ENCODE measurements around the gene GAREM1.
"Not testable (repeated sequence)": the region's sequence is repeated elsewhere in the genome, so short reads cannot be mapped to it uniquely, and the experiment has no call there.

Gene GAREM1

DNA sequence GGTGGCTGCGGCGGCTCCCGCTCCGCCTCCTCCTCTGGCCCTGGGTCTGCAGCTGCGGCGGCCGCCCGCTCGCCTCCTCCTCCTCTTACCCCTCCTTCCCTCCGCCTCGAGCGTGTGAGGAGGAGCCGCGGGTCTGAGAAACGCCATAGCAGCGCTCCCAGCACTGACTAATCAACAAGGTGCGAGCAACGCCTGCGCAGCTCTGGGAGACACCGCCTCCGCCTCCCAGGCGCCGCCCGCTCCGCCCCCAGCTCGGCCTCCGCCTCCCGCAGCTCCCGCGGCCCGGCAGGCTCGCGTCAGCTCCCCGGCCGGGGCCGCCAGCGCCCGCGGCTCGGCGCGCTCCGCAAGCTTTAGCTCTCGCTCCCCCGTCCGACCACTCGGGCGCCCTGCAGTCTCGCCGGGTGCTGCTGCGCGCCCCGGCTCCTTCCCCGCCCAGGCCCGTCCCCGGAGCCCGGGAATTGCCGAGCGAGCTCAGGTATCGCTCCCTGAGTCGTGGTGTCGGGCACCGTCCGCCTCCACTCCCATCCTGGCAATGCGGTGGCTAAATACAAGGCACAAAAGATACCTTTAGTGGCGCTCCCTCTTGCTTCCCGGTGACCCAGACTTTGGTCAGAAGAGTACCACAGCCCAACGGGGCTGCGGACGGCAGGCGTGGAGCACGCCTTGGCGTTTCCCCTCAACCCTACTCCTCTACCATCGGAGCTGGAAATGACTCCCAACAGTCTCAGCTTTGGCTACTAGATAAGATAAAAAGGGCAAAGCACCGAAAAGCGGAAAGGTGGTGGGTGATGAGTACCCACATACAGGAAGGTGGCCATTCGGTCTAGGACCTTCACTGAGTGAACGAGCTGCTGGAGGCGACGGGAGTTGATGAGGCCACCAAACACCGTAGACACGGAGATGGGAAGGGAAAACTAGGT lies at the start of gene GAREM1:
GAREM1 (minus strand) TSS at position 169 of the 920 bp plus-strand sequence. CDS start 454 bp downstream, outside the sequence.
- DNase-seq: peak; percentile 95

DNA sequence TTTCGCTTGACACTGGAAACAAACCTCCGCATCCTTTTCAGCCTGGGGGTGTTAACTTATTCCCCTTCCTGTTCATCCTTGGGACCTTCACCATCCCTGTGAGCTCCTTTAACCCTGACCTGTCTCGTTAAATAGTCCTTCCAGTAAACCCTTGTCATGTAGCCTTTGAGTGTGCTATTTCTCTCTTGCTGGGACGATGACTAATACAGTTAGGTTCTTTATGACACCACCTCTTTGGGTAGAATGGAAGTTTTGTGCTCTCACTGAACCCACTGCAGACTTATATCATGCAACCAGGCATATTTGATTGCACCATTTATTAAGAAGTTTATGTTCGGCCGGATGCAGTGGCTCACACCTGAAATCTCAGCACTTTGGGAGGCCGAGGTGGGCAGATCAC lies 40.5 kb upstream of the GAREM1 start:
- no peak for DNase-seq

DNA sequence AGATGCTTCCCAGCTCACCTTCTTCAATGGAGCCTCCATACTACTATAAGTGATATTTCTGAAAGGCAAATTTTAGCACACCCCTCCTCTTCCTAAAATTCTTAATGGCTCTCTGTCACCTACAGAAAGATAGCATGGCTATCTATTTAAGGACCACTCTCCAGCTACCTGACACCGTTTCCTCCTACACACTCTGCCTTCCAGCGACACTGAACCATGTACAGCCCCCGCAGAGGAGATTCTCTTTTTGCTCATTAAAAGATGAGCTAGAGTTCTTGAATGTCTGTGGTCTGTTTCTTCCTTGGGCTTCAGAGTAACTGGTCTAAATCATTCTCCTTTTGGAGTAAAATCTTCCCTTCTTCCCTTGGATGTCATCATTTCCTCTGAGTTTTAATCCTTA lies 38.4 kb upstream of the GAREM1 start:
- no peak for DNase-seq

DNA sequence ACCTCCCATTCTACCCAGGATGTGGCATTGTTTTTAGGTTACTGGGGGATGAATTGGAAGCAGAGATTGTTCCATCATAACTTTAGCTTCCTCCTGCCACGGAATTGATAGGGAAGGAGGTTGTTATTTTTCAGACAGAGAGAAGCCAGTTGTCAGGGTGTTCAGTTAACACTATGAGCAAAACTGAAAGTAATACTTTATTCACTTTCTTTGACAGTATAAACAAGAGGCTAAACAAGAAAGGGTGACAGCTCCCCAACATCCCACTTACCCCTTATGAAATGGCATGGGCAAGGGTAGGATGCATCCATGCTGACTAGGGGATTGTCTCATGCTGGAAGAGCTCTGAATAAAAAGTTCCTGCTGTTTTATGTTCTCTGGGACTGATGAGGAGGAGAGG lies 36.4 kb upstream of the GAREM1 start:
- DNase-seq: no peak

DNA sequence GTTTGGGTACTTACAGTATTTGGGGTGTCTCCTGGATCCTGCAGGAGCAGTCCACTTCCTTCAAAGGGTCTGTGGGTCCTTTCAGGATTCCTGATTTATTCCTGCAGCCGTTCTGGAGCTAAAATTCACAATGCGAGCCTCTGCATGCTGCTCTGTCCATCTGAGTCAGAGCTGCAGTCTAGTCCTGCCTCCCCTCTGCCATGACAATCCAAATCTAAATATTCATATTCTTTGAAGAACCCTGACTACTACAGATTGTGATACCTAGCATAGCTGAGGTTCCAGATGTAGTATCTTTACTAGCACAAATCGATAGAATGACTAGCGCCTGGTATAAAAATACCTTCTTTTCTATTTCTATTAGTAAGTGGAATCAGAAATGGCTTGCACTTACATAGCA lies 31.3 kb upstream of the GAREM1 start:
- DNase-seq: no peak

GRCh38 chr18:32501242-32501641 lies 30.6 kb upstream of the GAREM1 start:
- not testable (repeated sequence) for DNase-seq

GRCh38 chr18:32483002-32483401 lies 12.3 kb upstream of the GAREM1 start:
- DNase-seq: no peak

DNA sequence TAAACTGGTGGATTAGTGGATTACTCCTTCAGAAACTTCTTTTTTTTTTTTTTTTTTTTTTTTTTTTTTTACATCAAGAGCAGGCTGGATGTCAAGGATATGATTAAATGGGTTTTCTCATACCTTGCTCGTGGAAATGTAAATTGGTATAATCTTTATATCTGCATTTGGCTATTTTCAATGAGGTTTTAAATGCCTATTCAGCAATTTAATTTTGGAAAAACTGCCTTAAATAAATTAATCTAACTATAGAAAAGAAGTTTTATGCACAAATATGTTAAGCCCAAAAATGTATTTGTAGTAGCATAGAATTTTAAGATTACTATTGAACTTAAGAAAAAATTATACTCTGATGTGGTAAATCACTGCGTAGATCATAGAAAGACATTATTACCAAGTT lies 11.4 kb upstream of the GAREM1 start:
- DNase-seq: no peak

DNA sequence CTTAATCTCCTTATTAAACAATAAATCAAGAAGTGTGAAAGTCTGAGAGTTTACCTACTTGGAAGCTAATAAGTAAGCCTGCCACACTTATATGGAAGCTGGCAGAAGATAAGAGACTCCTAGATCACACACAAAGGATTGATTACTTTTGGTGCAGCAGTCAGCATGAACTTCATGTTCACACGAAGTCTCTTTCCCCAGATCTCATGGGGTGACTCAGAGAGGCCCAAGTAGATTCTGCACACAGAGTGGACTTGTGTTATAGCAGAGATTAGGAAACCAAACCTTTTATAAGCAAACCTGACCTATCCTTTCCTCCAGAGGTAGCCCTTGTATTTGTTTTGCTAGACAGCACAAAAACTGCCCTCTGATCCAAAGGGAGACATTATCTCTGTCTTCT lies 9.9 kb upstream of the GAREM1 start:
- DNase-seq: no peak

DNA sequence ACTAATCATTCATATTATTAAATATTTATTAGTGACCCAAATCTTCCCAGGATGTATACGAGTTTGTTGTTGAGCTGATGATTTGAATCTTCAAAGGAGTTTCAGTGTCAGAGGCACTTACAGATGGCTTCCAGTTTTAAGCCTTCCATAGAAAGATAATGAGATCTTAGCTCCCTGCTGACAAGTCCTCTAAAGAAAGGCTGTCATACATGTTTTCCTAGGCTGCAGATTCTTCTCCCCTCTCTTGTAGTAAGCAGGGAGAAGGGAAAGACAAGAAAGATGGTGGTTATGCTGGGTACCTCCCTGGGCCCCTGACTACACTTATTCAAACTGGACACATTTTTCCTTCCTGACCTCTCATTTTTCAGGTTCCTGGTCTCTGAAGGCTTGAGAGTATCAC lies 8.1 kb upstream of the GAREM1 start:
- DNase-seq: no peak

DNA sequence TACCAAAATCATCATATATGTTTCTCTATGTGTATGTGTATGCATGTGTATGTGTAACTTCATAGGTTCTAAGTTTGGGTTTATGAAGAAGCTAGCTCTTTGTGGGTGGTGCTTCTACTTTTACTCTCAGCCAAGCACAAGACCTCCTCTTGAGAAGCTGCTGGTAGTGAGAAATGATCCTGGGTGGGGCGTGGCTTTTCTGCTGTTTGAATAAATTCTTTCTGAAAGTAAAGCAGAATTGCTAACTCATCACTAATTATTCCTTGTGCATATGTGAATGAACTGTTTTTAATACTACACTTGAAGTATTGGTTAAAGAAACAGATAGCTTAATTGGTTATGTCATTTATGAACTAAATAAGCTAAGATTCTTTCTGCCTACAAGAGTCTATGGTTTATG lies 7.6 kb upstream of the GAREM1 start:
- no peak for DNase-seq

- DNase-seq: no peak
Measured at GRCh38 chr18:32476106-32476505, 5.4 kb upstream of the GAREM1 start.

GRCh38 chr18:32475069-32475468 lies 4.4 kb upstream of the GAREM1 start:
- DNase-seq: not testable (repeated sequence)

GRCh38 chr18:32473325-32473724 lies 2.6 kb upstream of the GAREM1 start:
- DNase-seq: no peak

- no peak for DNase-seq
Measured at GRCh38 chr18:32472841-32473240, 2.2 kb upstream of the GAREM1 start.

- no peak for DNase-seq
Measured at GRCh38 chr18:32470460-32470713, 295 bp downstream of the GAREM1 start.

DNA sequence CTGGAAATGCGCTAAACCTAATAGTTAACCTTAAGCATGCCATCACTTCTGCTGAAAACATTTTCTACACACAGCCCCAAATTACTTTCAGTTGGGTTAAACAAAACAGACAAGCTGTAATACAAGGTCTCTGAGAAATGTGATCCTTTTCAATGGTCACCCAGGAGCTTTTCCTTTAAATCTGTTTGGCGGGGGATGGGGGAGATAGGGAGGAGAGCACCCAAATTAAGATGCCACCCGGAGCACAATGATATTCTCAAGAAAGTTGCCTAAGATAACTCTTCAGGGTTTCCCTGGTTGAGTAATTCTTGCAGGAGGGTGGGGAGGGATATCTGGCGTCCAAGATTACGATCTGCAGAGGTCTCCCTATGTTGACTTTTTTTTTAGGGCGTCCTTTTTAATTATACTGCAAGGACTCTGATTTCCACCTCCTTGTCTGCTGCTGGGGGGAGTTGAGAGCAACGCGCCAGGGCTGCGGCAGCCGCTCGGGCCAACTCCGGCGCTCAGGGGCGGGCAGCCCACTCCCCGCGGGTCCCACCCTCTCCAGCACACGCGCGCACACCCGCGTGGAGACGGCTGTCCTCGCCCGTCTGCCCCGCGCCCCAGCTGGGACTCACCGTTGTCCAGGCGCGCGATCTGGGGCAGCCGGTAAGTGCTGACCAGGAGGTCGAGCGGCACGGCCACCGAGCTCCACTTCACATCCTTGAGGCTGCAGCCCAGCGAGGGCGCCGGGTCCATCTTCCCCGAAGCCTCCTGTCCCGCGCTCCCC lies 807 bp downstream of the GAREM1 start:
- peak; percentile 86 for DNase-seq

GRCh38 chr18:32469190-32469651 lies 1.5 kb downstream of the GAREM1 start:
- DNase-seq: peak; percentile 69

GRCh38 chr18:32468147-32468845 lies 2.4 kb downstream of the GAREM1 start:
- DNase-seq: no peak

DNA sequence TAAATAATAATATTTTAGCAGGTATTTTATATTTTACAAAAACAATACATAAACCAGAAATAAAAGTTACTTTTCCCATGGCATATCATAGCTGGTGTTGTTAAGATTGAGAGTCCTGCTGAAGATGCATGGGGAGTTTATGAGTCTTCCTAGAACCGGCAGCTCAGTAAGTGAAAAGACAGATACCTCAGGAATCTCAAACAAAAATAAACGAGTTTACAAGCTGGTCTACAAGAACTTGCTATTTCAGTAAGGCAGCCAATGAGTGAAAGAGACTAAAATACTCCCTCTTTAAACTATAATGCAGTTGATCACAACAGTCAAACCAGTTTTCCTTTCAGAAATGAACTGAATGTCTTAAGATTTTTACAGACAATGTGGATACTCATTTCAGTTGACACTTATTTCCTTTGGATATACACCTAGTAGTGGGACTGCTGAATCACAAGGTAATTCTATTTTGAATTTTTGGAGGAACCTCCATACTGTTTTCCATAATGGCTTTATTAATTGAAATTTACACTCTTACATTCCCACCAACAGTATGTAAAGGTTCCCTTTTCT lies 8.9 kb downstream of the GAREM1 start:
- DNase-seq: no peak

- no peak for DNase-seq
Measured at GRCh38 chr18:32460171-32460731, 10.4 kb downstream of the GAREM1 start.

GRCh38 chr18:32459361-32460101 lies 11.2 kb downstream of the GAREM1 start:
- no peak for DNase-seq

All from retina (tissue), 1 donor.